Stimulated activated CD8-positive, alpha-beta memory T cell treated with anti-CD3 and anti-CD28 coated beads, Interleukin-12 subunit alpha, Interleukin-12 subunit beta, amount 100 ng/mL, for 24 hours (primary cell): ENCODE measurements around the gene MECR.
"Not testable (repeated sequence)": the region's sequence is repeated elsewhere in the genome, so short reads cannot be mapped to it uniquely, and the experiment has no call there.

Experiments
- DNase-seq: peaks from one replicate; pipeline ENCODE4 v3.0.0-alpha.2; 2020; ENCODE audit errors: extremely low read depth

MECR gene

GRCh38 chr1:29235955-29236711 is 5.4 kb upstream of the MECR start, which contains the start of gene PTPRU:
PTPRU (plus strand) TSS chr1:29236522; CDS start chr1:29236645, 123 bp downstream.
- peak; percentile 53 for DNase-seq

DNA sequence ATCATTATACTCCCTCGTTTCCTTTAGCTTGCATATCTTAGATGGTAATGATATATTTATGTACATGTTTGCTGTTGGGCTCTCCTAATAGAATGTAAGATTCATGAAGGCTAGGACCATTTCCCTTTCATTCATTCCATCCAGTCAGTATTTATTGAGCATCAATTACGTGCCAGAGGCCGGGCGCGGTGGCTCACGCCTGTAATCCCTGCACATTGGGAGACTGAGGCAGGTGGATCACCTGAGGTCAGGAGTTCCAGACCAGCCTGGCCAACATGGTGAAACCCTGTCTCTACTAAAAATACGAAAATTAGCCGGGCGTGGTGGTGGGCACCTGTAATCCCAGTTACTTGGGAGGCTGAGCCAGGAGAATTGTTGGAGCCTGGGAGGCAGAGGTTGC is 4.1 kb upstream of the MECR start:
- DNase-seq = not testable (repeated sequence)

DNA sequence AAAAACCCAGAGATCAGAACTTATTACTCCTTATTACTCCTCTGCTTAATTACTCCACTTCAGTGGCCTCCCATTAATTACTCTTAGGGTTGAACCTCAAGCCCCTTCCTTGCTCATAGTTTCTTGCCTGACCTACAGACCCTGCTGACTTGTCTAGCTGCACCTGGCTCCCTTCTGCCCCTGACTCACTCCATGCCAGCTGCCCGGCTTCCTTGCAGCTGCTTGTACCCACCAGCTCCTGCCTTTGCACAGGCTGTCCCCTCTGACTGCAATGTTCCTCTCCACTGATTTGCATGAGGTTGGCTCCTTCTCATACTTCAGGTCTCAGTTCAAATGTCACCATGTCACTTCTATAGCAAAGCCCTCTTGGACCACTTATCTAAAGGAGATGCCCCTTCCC is 3.7 kb upstream of the MECR start:
- no peak for DNase-seq

GRCh38 chr1:29233693-29234092 is 3.0 kb upstream of the MECR start:
- no peak for DNase-seq

DNA sequence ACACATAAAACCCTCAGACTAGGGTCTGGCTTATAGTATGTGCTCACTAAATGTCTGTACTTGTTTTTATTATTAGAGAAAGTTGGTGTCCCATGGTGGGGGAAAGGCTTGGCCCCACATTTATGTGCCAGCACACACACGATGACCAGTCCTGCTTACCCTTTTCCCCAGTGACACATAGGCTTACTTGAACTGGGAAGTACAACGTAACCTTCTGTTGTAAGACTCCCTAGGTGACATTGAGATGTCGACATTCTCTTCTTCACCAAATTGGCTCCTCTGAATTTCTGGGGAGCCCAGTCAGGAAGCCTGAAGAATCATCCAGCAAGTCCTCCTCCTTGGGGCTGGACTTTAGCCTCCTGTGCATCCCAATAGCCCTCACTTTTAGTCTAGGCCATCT is 1.7 kb upstream of the MECR start:
- no peak for DNase-seq

- no peak for DNase-seq
These were observed 556 bp downstream of the MECR start for GRCh38 chr1:29230204-29230552.

GRCh38 chr1:29227511-29227910 is 3.2 kb downstream of the MECR start:
- no peak for DNase-seq

GRCh38 chr1:29225361-29225760 is 5.4 kb downstream of the MECR start:
- DNase-seq = no peak

- DNase-seq = no peak
These were observed 6.3 kb downstream of the MECR start for GRCh38 chr1:29224356-29224837.

GRCh38 chr1:29223521-29223920 is 7.2 kb downstream of the MECR start:
- DNase-seq = no peak

DNA sequence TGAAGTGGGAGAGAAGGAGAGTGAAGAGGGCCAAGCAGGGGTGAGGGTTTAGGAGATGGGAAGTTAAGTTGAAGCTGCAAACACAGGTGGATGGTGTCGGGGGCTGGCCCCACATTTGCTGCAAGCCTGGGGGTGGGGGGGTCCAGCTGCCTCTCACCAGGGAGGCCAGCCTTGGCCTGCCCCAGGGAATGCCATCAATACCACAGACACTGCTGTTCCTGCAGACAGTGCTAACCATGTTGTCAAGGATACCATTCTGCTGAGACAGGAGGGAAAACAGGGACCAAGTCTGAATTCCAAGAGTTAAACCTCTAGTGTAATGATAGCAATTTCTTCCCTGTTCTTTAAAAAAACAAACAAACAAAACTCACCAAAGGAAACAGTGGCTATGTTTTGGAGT is 8.0 kb downstream of the MECR start:
- DNase-seq = no peak

GRCh38 chr1:29222260-29222659 is 8.5 kb downstream of the MECR start:
- DNase-seq = not testable (repeated sequence)

GRCh38 chr1:29221296-29221695 is 9.4 kb downstream of the MECR start:
- no peak for DNase-seq

GRCh38 chr1:29218223-29218622 is 12.5 kb downstream of the MECR start:
- DNase-seq = no peak

DNA sequence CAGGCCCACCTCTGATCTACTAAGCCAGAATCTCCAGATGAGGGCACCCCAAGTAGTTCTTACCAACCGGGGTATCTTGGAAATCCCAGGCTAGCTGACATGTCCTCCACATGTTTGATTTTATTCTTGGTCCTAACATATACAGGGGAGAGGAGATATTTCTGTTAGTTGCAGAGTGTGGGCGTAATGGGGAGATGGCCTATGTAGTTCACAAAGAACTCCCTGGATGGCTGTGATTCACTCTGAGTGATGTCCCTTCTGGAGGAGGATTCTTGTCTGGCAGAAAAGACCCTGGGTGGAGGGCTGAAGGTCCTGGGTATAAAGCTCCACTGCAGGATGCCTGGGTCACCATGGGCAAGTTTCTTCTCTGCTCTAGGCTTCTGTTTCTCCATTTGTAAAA is 13.1 kb downstream of the MECR start:
- DNase-seq = no peak

GRCh38 chr1:29213055-29213454 is 17.7 kb downstream of the MECR start:
- no peak for DNase-seq

GRCh38 chr1:29211086-29212030 is 19.4 kb downstream of the MECR start:
- DNase-seq = no peak

DNA sequence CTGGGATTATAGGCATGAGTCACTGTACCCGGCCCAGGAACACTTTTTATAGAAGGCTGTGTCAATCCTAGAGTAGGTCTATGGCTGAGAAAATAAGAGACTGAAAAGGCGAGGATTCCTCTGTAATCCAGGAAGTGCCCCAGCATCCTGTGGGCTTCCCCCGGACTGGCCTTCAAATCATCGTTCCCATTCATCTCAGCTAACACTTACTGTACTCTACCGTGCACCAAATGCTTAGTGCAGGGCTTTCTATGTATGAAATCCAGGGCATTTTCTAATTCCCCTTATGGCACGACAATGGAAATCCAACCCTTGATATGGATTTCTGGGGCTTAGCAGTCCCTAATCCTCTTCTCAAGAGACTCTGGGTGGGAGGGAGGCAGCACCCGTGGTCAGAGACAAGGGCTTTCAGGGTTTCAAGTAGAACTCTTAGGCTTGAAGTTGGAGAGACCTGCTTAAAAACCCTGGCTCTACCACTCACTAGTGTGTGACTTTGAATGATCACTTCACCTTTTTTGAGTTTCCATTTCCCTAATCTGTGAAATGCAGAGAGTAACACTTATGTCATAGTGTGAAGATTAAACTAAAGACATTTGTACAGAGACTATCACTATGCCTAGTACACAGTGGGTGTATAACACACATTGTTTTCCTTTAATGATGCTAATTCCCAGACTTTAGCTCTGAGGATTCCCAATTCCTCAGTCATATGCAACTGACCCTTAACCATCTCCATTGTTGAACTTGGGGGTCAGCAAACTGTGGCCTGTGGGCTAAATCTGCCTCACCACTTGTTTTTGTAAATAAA is 20.3 kb downstream of the MECR start:
- no peak for DNase-seq

GRCh38 chr1:29209173-29209572 is 21.6 kb downstream of the MECR start:
- no peak for DNase-seq

- DNase-seq = no peak
These were observed 22.3 kb downstream of the MECR start for GRCh38 chr1:29208442-29208841.

DNA sequence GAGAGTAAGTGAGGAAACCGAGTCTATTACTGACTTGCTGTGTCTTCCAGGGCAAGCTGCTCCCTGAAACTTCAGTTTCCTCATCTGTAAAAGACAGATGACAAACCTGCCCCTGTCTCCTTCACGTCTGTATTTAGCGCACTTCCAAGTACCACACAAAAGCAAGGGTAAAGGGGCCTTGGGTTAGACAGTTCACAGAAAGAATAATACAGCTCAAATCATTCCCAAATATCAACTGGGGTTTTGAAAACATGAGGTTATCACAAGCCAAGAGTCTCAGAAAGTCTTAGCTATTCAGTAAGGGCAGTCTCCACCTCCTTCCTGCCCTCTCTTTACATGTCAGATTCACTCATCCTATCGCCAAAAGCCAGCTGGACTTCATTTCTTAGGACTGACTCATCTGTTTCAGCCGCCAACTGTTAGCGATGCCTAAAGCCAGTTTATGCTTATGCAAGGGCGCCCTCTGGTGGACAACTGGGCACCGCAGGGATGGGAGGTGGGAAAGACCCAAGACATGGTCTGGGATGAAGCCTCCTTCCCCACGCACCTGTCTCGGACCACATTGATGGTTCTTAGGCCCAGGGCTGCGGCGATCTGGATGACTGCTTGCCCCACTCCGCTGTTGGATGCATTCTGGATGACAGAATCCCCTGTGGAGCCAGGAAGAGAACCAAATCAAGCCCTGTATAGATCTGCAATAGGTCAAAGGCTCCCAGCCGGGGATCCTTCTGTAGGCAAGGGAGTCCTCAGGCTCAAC is 28.0 kb downstream of the MECR start:
- peak; percentile 70 for DNase-seq
